ENCODE measurements around the gene TPGS1. TPM values are rescaled to one million over a fixed set of nuclear protein-coding genes. Genes with fewer than 3 reads are reported as not detected.
A peak's percentile ranks its signal among the peaks of the same experiment; 100 is the strongest.

The TPGS1 gene
- total RNA-seq, 2 experiments from 2014 or later, result 6.4 to 8.4 TPM

- H3K27ac Mint-ChIP-seq, result no peak overlapping the region
- H3K4me3 Mint-ChIP-seq, result no peak overlapping the region
These were observed 39.7 kb upstream of the TPGS1 start for GRCh38 chr19:467554-467953.

GRCh38 chr19:468587-469256, 38.6 kb upstream of the TPGS1 start:
- intact Hi-C loops (cut with DNase I, micrococcal nuclease), result no loop called here
- Mint-ChIP-seq H3K36me3 (ENCODE audit: low read depth) (no peaks in the 10 kb centered on the region), H3K4me1 (no peaks in the 10 kb centered on the region), H3K9me3 (ENCODE audit: low read depth) (no peaks in the 10 kb centered on the region), H3K27ac (no peak overlapping the region), H3K4me3 (no peak overlapping the region), H3K27me3 (no peaks in the 10 kb centered on the region)
- ChIA-PET POLR2A (no interaction called here), CTCF (no interaction called here)
- ATAC-seq (no peak), DNase-seq (no peak)

More at GRCh38 chr19:467554-467953, 39.7 kb upstream of the TPGS1 start:
- H3K27me3 Mint-ChIP-seq, result peaks cover under 1% of the 10 kb centered on the region
- intact Hi-C loops (cut with DNase I, micrococcal nuclease), result no loop called here
- ChIA-PET POLR2A (no interaction called here), CTCF (no interaction called here)
- ATAC-seq (no peak), DNase-seq (no peak)
- H3K36me3 Mint-ChIP-seq (ENCODE audit: low read depth), result no peaks in the 10 kb centered on the region
- H3K4me1 Mint-ChIP-seq, result no peaks in the 10 kb centered on the region
- H3K9me3 Mint-ChIP-seq (ENCODE audit: low read depth), result no peaks in the 10 kb centered on the region

- ATAC-seq, result no peak
- H3K4me3 Mint-ChIP-seq, result no peak overlapping the region
- CTCF ChIA-PET, result no interaction called here
- POLR2A ChIA-PET, result no interaction called here
- DNase-seq, result no peak
- H3K27ac Mint-ChIP-seq, result no peak overlapping the region
- H3K4me1 Mint-ChIP-seq, result no peaks in the 10 kb centered on the region
- no peaks in the 10 kb centered on the region for H3K27me3 Mint-ChIP-seq
- no peaks in the 10 kb centered on the region for H3K9me3 Mint-ChIP-seq (ENCODE audit: low read depth)
- intact Hi-C loops (cut with DNase I, micrococcal nuclease), result no loop called here
- no peaks in the 10 kb centered on the region for H3K36me3 Mint-ChIP-seq (ENCODE audit: low read depth)
These were observed 37.5 kb upstream of the TPGS1 start for GRCh38 chr19:469833-470232.

- Mint-ChIP-seq H3K4me1 (no peaks in the 10 kb centered on the region), H3K27me3 (no peaks in the 10 kb centered on the region), H3K36me3 (ENCODE audit: low read depth) (no peaks in the 10 kb centered on the region), H3K4me3 (no peak overlapping the region), H3K9me3 (ENCODE audit: low read depth) (no peaks in the 10 kb centered on the region), H3K27ac (no peak overlapping the region)
- DNase-seq (no peak), ATAC-seq (no peak)
- CTCF ChIA-PET, result no interaction called here
- intact Hi-C loops (cut with DNase I, micrococcal nuclease), result no loop called here
- POLR2A ChIA-PET, result no interaction called here
These were observed 36.6 kb upstream of the TPGS1 start for GRCh38 chr19:470701-471100.

- CTCF ChIA-PET, result interaction anchor here (0.6 kb wide), 1 partner anchor 61 kb away, joined by 3 read pairs; no protein-coding TSS in a partner anchor
- DNase-seq, result no peak
- Mint-ChIP-seq H3K9me3 (ENCODE audit: low read depth) (no peaks in the 10 kb centered on the region), H3K27ac (no peak overlapping the region), H3K4me3 (no peak overlapping the region), H3K27me3 (no peaks in the 10 kb centered on the region), H3K36me3 (ENCODE audit: low read depth) (no peaks in the 10 kb centered on the region), H3K4me1 (no peaks in the 10 kb centered on the region)
- intact Hi-C loops (cut with DNase I, micrococcal nuclease), result no loop called here
- ATAC-seq, result no peak
- POLR2A ChIA-PET, result no interaction called here
These were observed 35.1 kb upstream of the TPGS1 start for GRCh38 chr19:472005-472858.

GRCh38 chr19:474126-475078, 32.9 kb upstream of the TPGS1 start:
- CTCF ChIA-PET, result no interaction called here
- DNase-seq, result no peak
- no peaks in the 10 kb centered on the region for H3K9me3 Mint-ChIP-seq (ENCODE audit: low read depth)
- H3K27me3 Mint-ChIP-seq, result no peaks in the 10 kb centered on the region
- H3K4me3 Mint-ChIP-seq, result no peak overlapping the region
- intact Hi-C loops (cut with DNase I, micrococcal nuclease), result no loop called here
- H3K36me3 Mint-ChIP-seq (ENCODE audit: low read depth), result no peaks in the 10 kb centered on the region
- peaks cover 2% of the 10 kb centered on the region for H3K4me1 Mint-ChIP-seq
- ATAC-seq, result no peak
- no peak overlapping the region for H3K27ac Mint-ChIP-seq
- POLR2A ChIA-PET, result no interaction called here

GRCh38 chr19:475360-475759, 31.9 kb upstream of the TPGS1 start:
- Mint-ChIP-seq H3K4me3 (no peak overlapping the region), H3K9me3 (ENCODE audit: low read depth) (peaks cover 6% of the 10 kb centered on the region), H3K27ac (no peak overlapping the region), H3K36me3 (ENCODE audit: low read depth) (peaks cover 6% of the 10 kb centered on the region), H3K27me3 (no peaks in the 10 kb centered on the region), H3K4me1 (peaks cover 8% of the 10 kb centered on the region)
- intact Hi-C loops (cut with DNase I, micrococcal nuclease), result no loop called here
- DNase-seq, result no peak
- POLR2A ChIA-PET, result no interaction called here
- ATAC-seq, result no peak
- CTCF ChIA-PET, result no interaction called here

GRCh38 chr19:478236-478903, 28.9 kb upstream of the TPGS1 start:
- Mint-ChIP-seq H3K27me3 (peaks cover 5% of the 10 kb centered on the region), H3K4me3 (no peak overlapping the region), H3K9me3 (ENCODE audit: low read depth) (peaks cover 18% of the 10 kb centered on the region), H3K36me3 (ENCODE audit: low read depth) (peaks cover 17% of the 10 kb centered on the region), H3K27ac (no peak overlapping the region), H3K4me1 (peaks cover 11% of the 10 kb centered on the region)
- DNase-seq (no peak), ATAC-seq (no peak)
- ChIA-PET CTCF (interaction anchor here (1.0 kb wide), 1 partner anchor 33 kb away, joined by 4 read pairs; no protein-coding TSS in a partner anchor), POLR2A (no interaction called here)
- intact Hi-C loops (cut with DNase I, micrococcal nuclease), result no loop called here

GRCh38 chr19:478976-479375, 28.3 kb upstream of the TPGS1 start:
- Mint-ChIP-seq H3K27me3 (peaks cover 7% of the 10 kb centered on the region), H3K9me3 (ENCODE audit: low read depth) (peaks cover 18% of the 10 kb centered on the region), H3K4me1 (peaks cover 11% of the 10 kb centered on the region), H3K27ac (no peak overlapping the region), H3K4me3 (no peak overlapping the region), H3K36me3 (ENCODE audit: low read depth) (peaks cover 17% of the 10 kb centered on the region)
- DNase-seq, result no peak
- intact Hi-C loops (cut with DNase I, micrococcal nuclease), result no loop called here
- ATAC-seq, result no peak
- POLR2A ChIA-PET, result no interaction called here
- CTCF ChIA-PET, result interaction anchor here (1.0 kb wide), 1 partner anchor 32 kb away, joined by 4 read pairs; no protein-coding TSS in a partner anchor

GRCh38 chr19:480016-480855, 27.1 kb upstream of the TPGS1 start:
- Mint-ChIP-seq H3K27ac (peak overlapping the region; percentile 75), H3K4me3 (peak overlapping the region; percentile 60), H3K9me3 (ENCODE audit: low read depth) (peaks cover 18% of the 10 kb centered on the region), H3K36me3 (ENCODE audit: low read depth) (peaks cover 17% of the 10 kb centered on the region), H3K27me3 (peaks cover 11% of the 10 kb centered on the region), H3K4me1 (peaks cover 11% of the 10 kb centered on the region)
- ChIA-PET CTCF (no interaction called here), POLR2A (no interaction called here)
- intact Hi-C loops (cut with DNase I, micrococcal nuclease), result loop anchor here (1.0 to 10.0 kb wide), 2 partner anchors 88 to 95 kb away; no protein-coding TSS in a partner anchor
- DNase-seq (peak; percentile 73), ATAC-seq (peak; percentile 55)
